A549 (cell line): ENCODE data around the gene FAM174B. TPM values are rescaled to one million over a fixed set of nuclear protein-coding genes. Genes with fewer than 3 reads are reported as not detected.

ENCODE experiments used
- ATAC-seq, 2 experiments: fragments of 200-7000 bp in 1 of 2; fragments of >200 bp in 1 of 2; cut with Nextera tagmentation in 1 of 2; cut with Tn5 transposase in 1 of 2; 3 replicates each; pipeline versions ENCODE4 v1.8.0 to v1.9.1; 2018 to 2020; ENCODE audit warnings: mild to moderate bottlenecking in 1 of 2, moderate library complexity in 1 of 2
- CTCF ChIA-PET: fragments of 300-600 bp; sonication (Branson Sonifier 250); formaldehyde crosslinking; extraction: SDS; loops from one replicate; lab custom pipeline; 2021; ENCODE audit warnings: antibody characterized with exemption, inconsistent platforms; lab: Yijun Ruan, JAX
- POLR2A ChIA-PET: fragments of 350-600 bp; formaldehyde crosslinking; extraction: SDS; loops from one replicate; lab custom pipeline; 2021; ENCODE audit warnings: antibody characterized with exemption, inconsistent platforms; lab: Yijun Ruan, JAX
- DNase-seq, 2 experiments: peaks; one replicate each; pipeline versions ENCODE4 v3.0.0 to v3.0.0-alpha.2; 2011 to 2016; ENCODE audit warnings: low read depth in 1 of 2, low spot score in 1 of 2
- FAIRE-seq: peaks from 2 replicates; lab custom pipeline; 2011; peaks lifted over from hg19 to GRCh38; lab: Jason Lieb, UNC
- H3K27ac ChIP-seq, 2 experiments: fragments of >200 bp; sonication (Bioruptor Twin); formaldehyde crosslinking; 3 replicates each; pipeline ENCODE4 v1.5.1; 2016 to 2017
- H3K4me1 ChIP-seq: fragments of >200 bp; sonication (Bioruptor Twin); formaldehyde crosslinking; 3 replicates; pipeline ENCODE4 v1.6.1; 2016
- H3K4me2 ChIP-seq: fragments of >200 bp; sonication (Bioruptor Twin); formaldehyde crosslinking; 3 replicates; pipeline ENCODE4 v1.6.1; 2016
- H3K4me3 ChIP-seq: fragments of >200 bp; sonication (Bioruptor Twin); formaldehyde crosslinking; 3 replicates; pipeline ENCODE4 v1.5.1; 2016
- H3K9me3 ChIP-seq: fragments of >200 bp; sonication (Bioruptor Twin); formaldehyde crosslinking; 3 replicates; pipeline ENCODE4 v1.6.1; 2016
- CBX2 ChIP-seq: fragments of 200-600 bp; sonication (generic); IDR thresholded peaks from 2 replicates; pipeline ENCODE4 v1.6.1; 2016; ENCODE audit warnings: low read depth, mild to moderate bottlenecking, borderline replicate concordance
- CHD2 ChIP-seq: fragments of 150-350 bp; IDR thresholded peaks from 2 replicates; pipeline ENCODE4 v1.6.1; 2014; ENCODE audit warnings: low read length; ENCODE audit not compliant: partially characterized antibody
- EP300 ChIP-seq, 2 experiments: fragments of >200 bp; sonication (Bioruptor Twin); formaldehyde crosslinking; IDR thresholded peaks; 2 replicates in 1 of 2; 3 replicates in 1 of 2; pipeline ENCODE4 v1.6.1; 2016 to 2017
- ESRRA ChIP-seq: fragments of 150-350 bp; IDR thresholded peaks from 2 replicates; pipeline ENCODE4 v1.6.1; 2014; ENCODE audit warnings: mild to moderate bottlenecking, low read length, borderline replicate concordance
- FOXS1 ChIP-seq: fragments of 250-450 bp; sonication (Bioruptor Pico); IDR thresholded peaks from 2 replicates; pipeline ENCODE4 v1.5.0; 2020; ENCODE audit warnings: mild to moderate bottlenecking, moderate library complexity
- GATA3 ChIP-seq: IDR thresholded peaks from 2 replicates; pipeline ENCODE4 v1.6.1; 2012; ENCODE audit warnings: borderline replicate concordance
- HOXB13 ChIP-seq: fragments of 250-450 bp; sonication (Bioruptor Pico); IDR thresholded peaks from 2 replicates; pipeline ENCODE4 v1.5.0; 2020; ENCODE audit warnings: low read depth, mild to moderate bottlenecking, moderate library complexity
- JUN ChIP-seq, 2 experiments: fragments of >200 bp; sonication (Bioruptor Twin); formaldehyde crosslinking; IDR thresholded peaks; 2 replicates in 1 of 2; 3 replicates in 1 of 2; pipeline ENCODE4 v1.6.1; 2016 to 2017
- MAZ ChIP-seq: fragments of 150-350 bp; IDR thresholded peaks from 2 replicates; pipeline ENCODE4 v1.6.1; 2014; ENCODE audit warnings: antibody characterized with exemption, low read depth, low read length, borderline replicate concordance
- NFE2L2 ChIP-seq: fragments of 150-350 bp; conservative IDR thresholded peaks from 2 replicates; pipeline ENCODE4 v1.6.1; 2014; ENCODE audit warnings: low read length
- NR3C1 ChIP-seq: fragments of >200 bp; sonication (Bioruptor Twin); formaldehyde crosslinking; IDR thresholded peaks from 3 replicates; pipeline ENCODE4 v1.6.1; 2017
- POLR2A ChIP-seq: IDR thresholded peaks from 2 replicates; pipeline ENCODE4 v1.6.1; 2012; ENCODE audit warnings: mild to moderate bottlenecking, low read length
- POLR2AphosphoS2 ChIP-seq: conservative IDR thresholded peaks from 2 replicates; pipeline ENCODE4 v1.6.1; 2012; ENCODE audit warnings: low read length, improper control_type of control experiment, inconsistent platforms
- RAD21 ChIP-seq, 2 experiments: fragments of >200 bp in 1 of 2; sonication (Bioruptor Twin) in 1 of 2; formaldehyde crosslinking in 1 of 2; IDR thresholded peaks in 1 of 2; conservative IDR thresholded peaks in 1 of 2; 2 replicates in 1 of 2; 3 replicates in 1 of 2; pipeline ENCODE4 v1.6.1; 2012 to 2018; ENCODE audit warnings: inconsistent platforms in 1 of 2
- RARB ChIP-seq: fragments of 250-450 bp; sonication (Bioruptor Pico); IDR thresholded peaks from 2 replicates; pipeline ENCODE4 v1.8.0; 2021; ENCODE audit warnings: mild to moderate bottlenecking, moderate library complexity
- SMC3 ChIP-seq: fragments of >200 bp; sonication (Bioruptor Twin); formaldehyde crosslinking; IDR thresholded peaks from 3 replicates; pipeline ENCODE4 v1.6.1; 2018; ENCODE audit warnings: inconsistent platforms
- ZC3H11A ChIP-seq: fragments of 450-650 bp; IDR thresholded peaks from 2 replicates; pipeline ENCODE4 v1.6.1; 2014; ENCODE audit warnings: antibody characterized with exemption, mild to moderate bottlenecking
- ZNF302 ChIP-seq: fragments of 250-450 bp; sonication (Bioruptor Pico); IDR thresholded peaks from 2 replicates; pipeline ENCODE4 v1.9.0; 2021; ENCODE audit warnings: inconsistent platforms, mild to moderate bottlenecking, moderate library complexity
- ZSCAN20 ChIP-seq: fragments of 250-450 bp; sonication (Bioruptor Pico); IDR thresholded peaks from 2 replicates; pipeline ENCODE4 v1.8.0; 2022; ENCODE audit warnings: mild to moderate bottlenecking, moderate library complexity
- WGBS: methylation state at CpG from one replicate; pipeline ENCODE4 v1.1.6; 2017; ENCODE audit errors: missing lambda C conversion rate; 5-methylcytosine and 5-hydroxymethylcytosine counted together
- polyA plus RNA-seq, 4 experiments: library from polyadenylated mRNA; depleted of rRNA in 3 of 4; stranded (reverse); fragments of >200 nt; fragmentation: RNase III in 1 of 4; extraction: RNeasy Plus Mini Kit Qiagen cat#74134 plus additional on column Dnase treatment in 1 of 4; gene quantifications; 2 replicates in 3 of 4; 3 replicates in 1 of 4; pipeline ENCODE4 v1.2.3, GENCODE V29; 2011 to 2017
- TF ChIP-seq, protein P1 (sequence below): IDR thresholded peaks from 2 replicates; pipeline ENCODE4 v1.6.1; 2012
- TF ChIP-seq, protein P2 (sequence below): fragments of 450-650 bp; IDR thresholded peaks from 2 replicates; pipeline ENCODE4 v1.6.1; 2014; ENCODE audit warnings: antibody characterized with exemption
- TF ChIP-seq, protein P3 (sequence below): IDR thresholded peaks from 2 replicates; pipeline ENCODE4 v1.6.1; 2012
- TF ChIP-seq, protein P4 (sequence below): fragments of >200 bp; sonication (Bioruptor Twin); formaldehyde crosslinking; IDR thresholded peaks from 3 replicates; pipeline ENCODE4 v1.5.1; 2016
- TF ChIP-seq, protein P5 (sequence below): fragments of >200 bp; sonication (Bioruptor Twin); formaldehyde crosslinking; IDR thresholded peaks from 3 replicates; pipeline ENCODE4 v1.6.1; 2016
- TF ChIP-seq, protein P6 (sequence below): fragments of 150-350 bp; IDR thresholded peaks from 2 replicates; pipeline ENCODE4 v1.6.1; 2014; ENCODE audit warnings: low read depth, mild to moderate bottlenecking, low read length
- TF ChIP-seq, protein P7 (sequence below): fragments of 200-600 bp; sonication (generic); IDR thresholded peaks from 2 replicates; pipeline ENCODE4 v1.6.1; 2016; ENCODE audit warnings: antibody characterized with exemption, mild to moderate bottlenecking, moderate library complexity

Gene FAM174B
- polyA plus RNA-seq, 2 of the 4 experiments (the other 2 are of a cell fraction) = 4.6 to 13.9 TPM

DNA sequence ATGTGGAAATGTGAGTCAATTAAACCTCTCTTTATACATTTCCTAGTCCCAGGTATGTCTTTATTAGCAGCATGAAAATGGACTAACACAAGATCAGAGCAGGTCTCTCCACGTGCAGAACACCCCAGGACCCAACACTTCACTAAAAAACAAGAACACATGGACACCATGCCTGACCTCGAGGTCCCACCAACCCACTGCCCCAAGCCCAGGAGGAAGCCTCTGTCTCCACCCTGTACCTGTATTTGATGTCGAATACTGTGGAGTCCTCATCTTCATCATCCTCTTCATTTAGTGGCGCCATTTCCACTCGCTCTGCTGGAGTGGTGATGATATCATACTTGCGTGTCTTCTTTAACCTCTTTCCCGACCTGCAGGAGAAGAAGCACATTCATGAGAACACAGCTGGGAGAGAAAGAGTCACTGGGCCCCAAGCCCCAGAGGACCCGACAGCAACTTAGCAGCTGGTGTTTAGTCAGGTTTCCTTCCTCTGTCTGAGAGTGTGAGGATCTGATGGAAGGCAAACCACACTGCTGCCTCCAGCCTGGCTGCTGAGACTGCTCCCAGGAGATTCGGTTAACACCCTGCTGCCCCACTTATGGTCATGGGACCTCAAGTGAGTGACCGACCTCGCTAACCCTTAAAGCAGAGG, 25.5 kb downstream of the FAM174B start:
- Histone ChIP-seq H3K4me2 (no peak overlapping the region), H3K27ac (no peak overlapping the region)
- ATAC-seq = no peak
- ChIA-PET CTCF (no interaction called here), POLR2A (no interaction called here)
- WGBS = 82% methylated on average over 11 of the region's 11 CpGs
- no peak for FAIRE-seq
- DNase-seq = no peak
- TF ChIP-seq SMC3 (no peak), RARB (no peak), JUN (IDR thresholded peaks at IDR 0.05) (no peak), ZNF302 (CRISPR knock-in tag) (no peak), CBX2 (no peak), EP300 (IDR thresholded peaks at IDR 0.05) (no peak), POLR2AphosphoS2 (no peak), HOXB13 (CRISPR knock-in tag) (no peak), ZC3H11A (no peak), ZSCAN20 (CRISPR knock-in tag) (no peak), GATA3 (no peak), FOXS1 (CRISPR knock-in tag) (no peak), NFE2L2 (no peak), POLR2A (no peak; the same call in 1 of the 2 replicates)
- TF ChIP-seq, protein P1, sequence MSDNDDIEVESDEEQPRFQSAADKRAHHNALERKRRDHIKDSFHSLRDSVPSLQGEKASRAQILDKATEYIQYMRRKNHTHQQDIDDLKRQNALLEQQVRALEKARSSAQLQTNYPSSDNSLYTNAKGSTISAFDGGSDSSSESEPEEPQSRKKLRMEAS = no peak
- TF ChIP-seq, protein P2, sequence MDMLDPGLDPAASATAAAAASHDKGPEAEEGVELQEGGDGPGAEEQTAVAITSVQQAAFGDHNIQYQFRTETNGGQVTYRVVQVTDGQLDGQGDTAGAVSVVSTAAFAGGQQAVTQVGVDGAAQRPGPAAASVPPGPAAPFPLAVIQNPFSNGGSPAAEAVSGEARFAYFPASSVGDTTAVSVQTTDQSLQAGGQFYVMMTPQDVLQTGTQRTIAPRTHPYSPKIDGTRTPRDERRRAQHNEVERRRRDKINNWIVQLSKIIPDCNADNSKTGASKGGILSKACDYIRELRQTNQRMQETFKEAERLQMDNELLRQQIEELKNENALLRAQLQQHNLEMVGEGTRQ = no peak
- TF ChIP-seq, protein P3, sequence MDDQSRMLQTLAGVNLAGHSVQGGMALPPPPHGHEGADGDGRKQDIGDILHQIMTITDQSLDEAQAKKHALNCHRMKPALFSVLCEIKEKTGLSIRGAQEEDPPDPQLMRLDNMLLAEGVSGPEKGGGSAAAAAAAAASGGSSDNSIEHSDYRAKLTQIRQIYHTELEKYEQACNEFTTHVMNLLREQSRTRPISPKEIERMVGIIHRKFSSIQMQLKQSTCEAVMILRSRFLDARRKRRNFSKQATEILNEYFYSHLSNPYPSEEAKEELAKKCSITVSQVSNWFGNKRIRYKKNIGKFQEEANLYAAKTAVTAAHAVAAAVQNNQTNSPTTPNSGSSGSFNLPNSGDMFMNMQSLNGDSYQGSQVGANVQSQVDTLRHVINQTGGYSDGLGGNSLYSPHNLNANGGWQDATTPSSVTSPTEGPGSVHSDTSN = no peak
- TF ChIP-seq, all 56 proteins: peak for 0
- H3K4me3 ChIP-seq = no peak overlapping the region
- no peaks in the 10 kb centered on the region for H3K4me1 ChIP-seq
- H3K9me3 ChIP-seq = no peaks in the 10 kb centered on the region

DNA sequence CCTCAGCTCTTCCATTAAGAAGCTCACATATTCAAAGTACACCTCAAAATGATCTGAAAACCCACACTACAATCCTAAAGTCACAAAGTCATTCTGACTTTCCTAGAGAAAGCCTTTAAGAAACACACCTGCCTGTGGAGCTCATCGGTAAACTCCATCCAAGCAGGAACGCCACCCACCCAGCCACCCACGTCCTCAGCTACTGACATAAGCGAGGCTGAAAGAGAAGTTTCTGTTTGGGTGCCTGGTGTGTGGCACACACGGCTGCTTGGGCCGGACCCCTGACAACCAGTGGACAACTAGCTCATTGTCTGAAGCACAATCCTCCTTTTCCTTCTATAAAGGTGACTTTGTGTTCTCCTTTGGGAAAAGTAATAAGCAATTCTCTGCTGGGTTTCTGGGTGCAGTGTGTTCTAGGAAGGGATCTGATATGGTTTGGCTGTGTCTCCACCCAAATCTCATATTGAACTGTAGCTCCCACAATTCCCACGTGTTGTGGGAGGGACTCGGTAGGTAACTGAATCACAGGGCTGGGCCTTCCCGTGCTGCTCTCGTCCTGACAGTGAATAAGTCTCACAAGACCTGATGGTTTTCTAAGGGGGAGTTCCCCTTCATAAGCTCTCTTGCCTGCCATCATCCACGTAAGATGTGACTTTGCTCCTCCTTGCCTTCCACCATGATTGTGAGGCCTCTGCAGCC, 26.1 kb downstream of the FAM174B start:
- no peak for DNase-seq
- H3K4me3 ChIP-seq = no peak overlapping the region
- no peak overlapping the region for H3K4me2 ChIP-seq
- H3K27ac ChIP-seq = no peak overlapping the region
- no peak for ATAC-seq
- H3K9me3 ChIP-seq = no peaks in the 10 kb centered on the region
- no peaks in the 10 kb centered on the region for H3K4me1 ChIP-seq
- no peak for FAIRE-seq
- ChIA-PET POLR2A (no interaction called here), CTCF (interaction anchor here (0.6 to 1.2 kb wide), 2 partner anchors 17 to 63 kb away, joined by 3 read pairs; no protein-coding TSS in a partner anchor)
- WGBS = 83% methylated on average over 11 of the region's 11 CpGs
- TF ChIP-seq, protein P4, sequence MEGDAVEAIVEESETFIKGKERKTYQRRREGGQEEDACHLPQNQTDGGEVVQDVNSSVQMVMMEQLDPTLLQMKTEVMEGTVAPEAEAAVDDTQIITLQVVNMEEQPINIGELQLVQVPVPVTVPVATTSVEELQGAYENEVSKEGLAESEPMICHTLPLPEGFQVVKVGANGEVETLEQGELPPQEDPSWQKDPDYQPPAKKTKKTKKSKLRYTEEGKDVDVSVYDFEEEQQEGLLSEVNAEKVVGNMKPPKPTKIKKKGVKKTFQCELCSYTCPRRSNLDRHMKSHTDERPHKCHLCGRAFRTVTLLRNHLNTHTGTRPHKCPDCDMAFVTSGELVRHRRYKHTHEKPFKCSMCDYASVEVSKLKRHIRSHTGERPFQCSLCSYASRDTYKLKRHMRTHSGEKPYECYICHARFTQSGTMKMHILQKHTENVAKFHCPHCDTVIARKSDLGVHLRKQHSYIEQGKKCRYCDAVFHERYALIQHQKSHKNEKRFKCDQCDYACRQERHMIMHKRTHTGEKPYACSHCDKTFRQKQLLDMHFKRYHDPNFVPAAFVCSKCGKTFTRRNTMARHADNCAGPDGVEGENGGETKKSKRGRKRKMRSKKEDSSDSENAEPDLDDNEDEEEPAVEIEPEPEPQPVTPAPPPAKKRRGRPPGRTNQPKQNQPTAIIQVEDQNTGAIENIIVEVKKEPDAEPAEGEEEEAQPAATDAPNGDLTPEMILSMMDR = no peak
- TF ChIP-seq NR3C1 (no peak), MAZ (no peak), RAD21 (conservative IDR thresholded peaks at IDR 0.05 in 1 of 2, IDR thresholded peaks at IDR 0.05 in 1 of 2) (no peak), CHD2 (no peak), GATA3 (no peak), ESRRA (no peak), ZC3H11A (no peak), FOXS1 (CRISPR knock-in tag) (no peak)
- TF ChIP-seq, protein P5, sequence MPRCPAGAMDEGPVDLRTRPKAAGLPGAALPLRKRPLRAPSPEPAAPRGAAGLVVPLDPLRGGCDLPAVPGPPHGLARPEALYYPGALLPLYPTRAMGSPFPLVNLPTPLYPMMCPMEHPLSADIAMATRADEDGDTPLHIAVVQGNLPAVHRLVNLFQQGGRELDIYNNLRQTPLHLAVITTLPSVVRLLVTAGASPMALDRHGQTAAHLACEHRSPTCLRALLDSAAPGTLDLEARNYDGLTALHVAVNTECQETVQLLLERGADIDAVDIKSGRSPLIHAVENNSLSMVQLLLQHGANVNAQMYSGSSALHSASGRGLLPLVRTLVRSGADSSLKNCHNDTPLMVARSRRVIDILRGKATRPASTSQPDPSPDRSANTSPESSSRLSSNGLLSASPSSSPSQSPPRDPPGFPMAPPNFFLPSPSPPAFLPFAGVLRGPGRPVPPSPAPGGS = no peak
- TF ChIP-seq, protein P6, sequence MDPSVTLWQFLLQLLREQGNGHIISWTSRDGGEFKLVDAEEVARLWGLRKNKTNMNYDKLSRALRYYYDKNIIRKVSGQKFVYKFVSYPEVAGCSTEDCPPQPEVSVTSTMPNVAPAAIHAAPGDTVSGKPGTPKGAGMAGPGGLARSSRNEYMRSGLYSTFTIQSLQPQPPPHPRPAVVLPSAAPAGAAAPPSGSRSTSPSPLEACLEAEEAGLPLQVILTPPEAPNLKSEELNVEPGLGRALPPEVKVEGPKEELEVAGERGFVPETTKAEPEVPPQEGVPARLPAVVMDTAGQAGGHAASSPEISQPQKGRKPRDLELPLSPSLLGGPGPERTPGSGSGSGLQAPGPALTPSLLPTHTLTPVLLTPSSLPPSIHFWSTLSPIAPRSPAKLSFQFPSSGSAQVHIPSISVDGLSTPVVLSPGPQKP = no peak
- TF ChIP-seq, protein P7, sequence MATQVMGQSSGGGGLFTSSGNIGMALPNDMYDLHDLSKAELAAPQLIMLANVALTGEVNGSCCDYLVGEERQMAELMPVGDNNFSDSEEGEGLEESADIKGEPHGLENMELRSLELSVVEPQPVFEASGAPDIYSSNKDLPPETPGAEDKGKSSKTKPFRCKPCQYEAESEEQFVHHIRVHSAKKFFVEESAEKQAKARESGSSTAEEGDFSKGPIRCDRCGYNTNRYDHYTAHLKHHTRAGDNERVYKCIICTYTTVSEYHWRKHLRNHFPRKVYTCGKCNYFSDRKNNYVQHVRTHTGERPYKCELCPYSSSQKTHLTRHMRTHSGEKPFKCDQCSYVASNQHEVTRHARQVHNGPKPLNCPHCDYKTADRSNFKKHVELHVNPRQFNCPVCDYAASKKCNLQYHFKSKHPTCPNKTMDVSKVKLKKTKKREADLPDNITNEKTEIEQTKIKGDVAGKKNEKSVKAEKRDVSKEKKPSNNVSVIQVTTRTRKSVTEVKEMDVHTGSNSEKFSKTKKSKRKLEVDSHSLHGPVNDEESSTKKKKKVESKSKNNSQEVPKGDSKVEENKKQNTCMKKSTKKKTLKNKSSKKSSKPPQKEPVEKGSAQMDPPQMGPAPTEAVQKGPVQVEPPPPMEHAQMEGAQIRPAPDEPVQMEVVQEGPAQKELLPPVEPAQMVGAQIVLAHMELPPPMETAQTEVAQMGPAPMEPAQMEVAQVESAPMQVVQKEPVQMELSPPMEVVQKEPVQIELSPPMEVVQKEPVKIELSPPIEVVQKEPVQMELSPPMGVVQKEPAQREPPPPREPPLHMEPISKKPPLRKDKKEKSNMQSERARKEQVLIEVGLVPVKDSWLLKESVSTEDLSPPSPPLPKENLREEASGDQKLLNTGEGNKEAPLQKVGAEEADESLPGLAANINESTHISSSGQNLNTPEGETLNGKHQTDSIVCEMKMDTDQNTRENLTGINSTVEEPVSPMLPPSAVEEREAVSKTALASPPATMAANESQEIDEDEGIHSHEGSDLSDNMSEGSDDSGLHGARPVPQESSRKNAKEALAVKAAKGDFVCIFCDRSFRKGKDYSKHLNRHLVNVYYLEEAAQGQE = no peak
